Mesenchymal stem cell (in vitro differentiated cells and primary cell): ENCODE results near the gene GOSR2.

ENCODE experiments used
- DNase-seq: peaks from one replicate; pipeline ENCODE4 v3.0.0-alpha.2; 2013
- H2AFZ ChIP-seq: one replicate; pipeline ENCODE4 v1.6.1; 2013; ENCODE audit warnings: low read depth, mild to moderate bottlenecking, control low read depth, inconsistent platforms, low read length, moderate library complexity
- H2AK5ac ChIP-seq: 2 replicates; pipeline ENCODE4 v1.6.1; 2013; ENCODE audit warnings: low read length, moderate library complexity, mild to moderate bottlenecking, inconsistent platforms; ENCODE audit not compliant: severe bottlenecking
- H2BK120ac ChIP-seq: one replicate; pipeline ENCODE4 v1.6.1; 2013; ENCODE audit warnings: low read depth, mild to moderate bottlenecking, inconsistent platforms, low read length, moderate library complexity
- H2BK12ac ChIP-seq, 2 experiments: one replicate each; pipeline ENCODE4 v1.6.1; 2013; ENCODE audit warnings: inconsistent platforms in 2 of 2, low read length in 2 of 2, mild to moderate bottlenecking in 2 of 2, moderate library complexity in 2 of 2, control low read depth in 1 of 2
- H2BK15ac ChIP-seq: one replicate; pipeline ENCODE4 v1.6.1; 2013; ENCODE audit warnings: mild to moderate bottlenecking, low read depth, inconsistent platforms; ENCODE audit not compliant: poor library complexity, severe bottlenecking
- H2BK5ac ChIP-seq: 2 replicates; pipeline ENCODE4 v1.6.1; 2013; ENCODE audit warnings: low read depth, mild to moderate bottlenecking, low read length, control low read depth, inconsistent platforms; ENCODE audit not compliant: poor library complexity, severe bottlenecking
- H3K14ac ChIP-seq, 2 experiments: one replicate each; pipeline ENCODE4 v1.6.1; 2013; ENCODE audit warnings: inconsistent platforms in 2 of 2, low read length in 2 of 2, control low read depth in 1 of 2, mild to moderate bottlenecking in 1 of 2, moderate library complexity in 1 of 2
- H3K18ac ChIP-seq, 2 experiments: one replicate each; pipeline ENCODE4 v1.6.1; 2013; ENCODE audit warnings: inconsistent platforms in 2 of 2, low read length in 2 of 2, control low read depth in 1 of 2, low read depth in 1 of 2, mild to moderate bottlenecking in 1 of 2
- H3K23ac ChIP-seq, 2 experiments: one replicate each; pipeline ENCODE4 v1.6.1; 2013; ENCODE audit warnings: inconsistent platforms in 2 of 2, low read length in 2 of 2, mild to moderate bottlenecking in 2 of 2, moderate library complexity in 2 of 2, control low read depth in 1 of 2
- H3K27ac ChIP-seq: 2 replicates; pipeline ENCODE4 v1.5.1; 2013; ENCODE audit warnings: mild to moderate bottlenecking, moderate library complexity, low read length, control low read depth, inconsistent platforms; ENCODE audit not compliant: poor library complexity, severe bottlenecking
- H3K27me3 ChIP-seq, 2 experiments: 2 replicates each; pipeline versions ENCODE4 v1.6.1 to v1.7.0; 2013; ENCODE audit warnings: low read length in 2 of 2, mild to moderate bottlenecking in 2 of 2, moderate library complexity in 2 of 2, control low read depth in 1 of 2, inconsistent platforms in 1 of 2; ENCODE audit not compliant: control insufficient read depth in 1 of 2, insufficient read depth in 1 of 2
- H3K36me3 ChIP-seq, 2 experiments: 2 replicates each; pipeline versions ENCODE4 v1.6.1 to v1.7.0; 2013; ENCODE audit warnings: low read length in 2 of 2, control low read depth in 1 of 2, inconsistent platforms in 1 of 2, low read depth in 1 of 2, mild to moderate bottlenecking in 1 of 2; ENCODE audit not compliant: insufficient read depth in 2 of 2, control insufficient read depth in 1 of 2
- H3K4ac ChIP-seq, 2 experiments: one replicate each; pipeline ENCODE4 v1.6.1; 2013; ENCODE audit warnings: inconsistent platforms in 2 of 2, low read length in 2 of 2, mild to moderate bottlenecking in 2 of 2, moderate library complexity in 2 of 2, control low read depth in 1 of 2, low read depth in 1 of 2
- H3K4me1 ChIP-seq: 2 replicates; pipeline ENCODE4 v1.6.1; 2013; ENCODE audit warnings: low read depth, low read length, control low read depth; ENCODE audit not compliant: control insufficient read depth, insufficient read depth
- H3K4me2 ChIP-seq: 2 replicates; pipeline ENCODE4 v1.6.1; 2013; ENCODE audit warnings: low read length, mild to moderate bottlenecking, inconsistent platforms; ENCODE audit not compliant: poor library complexity, severe bottlenecking
- H3K4me3 ChIP-seq, 2 experiments: 2 replicates each; pipeline versions ENCODE4 v1.5.1 to v1.7.0; 2013; ENCODE audit warnings: low read length in 2 of 2, mild to moderate bottlenecking in 2 of 2, control low read depth in 1 of 2, low read depth in 1 of 2; ENCODE audit not compliant: insufficient read depth in 1 of 2
- H3K79me1 ChIP-seq: replicated peaks from 2 replicates; pipeline ENCODE4 v1.6.1; 2013; ENCODE audit warnings: mild to moderate bottlenecking, control low read depth, low read length, inconsistent platforms; ENCODE audit not compliant: poor library complexity, severe bottlenecking
- H3K9ac ChIP-seq: 2 replicates; pipeline ENCODE4 v1.7.0; 2013; ENCODE audit warnings: mild to moderate bottlenecking, low read length, moderate library complexity
- H3K9me3 ChIP-seq: 2 replicates; pipeline ENCODE4 v1.7.0; 2013; ENCODE audit warnings: mild to moderate bottlenecking, low read length; ENCODE audit not compliant: control insufficient read depth
- H4K8ac ChIP-seq: one replicate; pipeline ENCODE4 v1.6.1; 2013; ENCODE audit warnings: inconsistent platforms, mild to moderate bottlenecking, low read length, moderate library complexity
- H4K91ac ChIP-seq: one replicate; pipeline ENCODE4 v1.6.1; 2013; ENCODE audit warnings: mild to moderate bottlenecking, low read length, inconsistent platforms
- WGBS: methylation state at CpG from one replicate; pipeline ENCODE4 v1.1.7; 2013; ENCODE audit warnings: mixed read lengths; 5-methylcytosine and 5-hydroxymethylcytosine counted together

GOSR2 gene

GRCh38 chr17:46884552-46884951 is 38.4 kb upstream of the GOSR2 start:
- H2AFZ ChIP-seq: no peak overlapping the region
- H3K4me2 ChIP-seq: no peak overlapping the region
- H3K23ac ChIP-seq: no peak overlapping the region
- H3K79me1 ChIP-seq: no peaks in the 10 kb centered on the region
- H3K4me1 ChIP-seq: no peaks in the 10 kb centered on the region
- no peak overlapping the region for H2BK12ac ChIP-seq
- H2BK120ac ChIP-seq: no peak overlapping the region
- no peak overlapping the region for H2BK5ac ChIP-seq
- H3K14ac ChIP-seq: no peak overlapping the region
- no peaks in the 10 kb centered on the region for H3K9me3 ChIP-seq
- no peak overlapping the region for H2BK15ac ChIP-seq
- H3K4me3 ChIP-seq: no peak overlapping the region
- WGBS: 90% methylated on average over 5 of the region's 7 CpGs
- no peaks in the 10 kb centered on the region for H3K36me3 ChIP-seq
- H3K9ac ChIP-seq: no peak overlapping the region
- H3K27ac ChIP-seq: no peak overlapping the region
- no peak overlapping the region for H4K91ac ChIP-seq
- no peak overlapping the region for H4K8ac ChIP-seq
- DNase-seq: no peak
- H3K4ac ChIP-seq: no peak overlapping the region
- H3K18ac ChIP-seq: no peak overlapping the region
- H2AK5ac ChIP-seq: no peak overlapping the region
- H3K27me3 ChIP-seq: peaks cover 43 to 62% of the 10 kb centered on the region in 2 experiments

- no peak overlapping the region for H4K91ac ChIP-seq
- H3K18ac ChIP-seq: no peak overlapping the region
- DNase-seq: no peak
- no peak overlapping the region for H3K4me3 ChIP-seq
- H2BK12ac ChIP-seq: no peak overlapping the region
- no peak overlapping the region for H2BK5ac ChIP-seq
- H3K4me2 ChIP-seq: no peak overlapping the region
- H2BK120ac ChIP-seq: no peak overlapping the region
- H3K4me1 ChIP-seq: peaks cover 5% of the 10 kb centered on the region
- peaks cover 50 to 70% of the 10 kb centered on the region in 2 experiments for H3K27me3 ChIP-seq
- H3K79me1 ChIP-seq: no peaks in the 10 kb centered on the region
- H3K23ac ChIP-seq: no peak overlapping the region
- no peak overlapping the region for H4K8ac ChIP-seq
- no peak overlapping the region for H3K27ac ChIP-seq
- H3K4ac ChIP-seq: no peak overlapping the region
- H3K9me3 ChIP-seq: no peaks in the 10 kb centered on the region
- no peak overlapping the region for H3K14ac ChIP-seq
- no peak overlapping the region for H2AK5ac ChIP-seq
- no peak overlapping the region for H2BK15ac ChIP-seq
- H3K9ac ChIP-seq: no peak overlapping the region
- H2AFZ ChIP-seq: no peak overlapping the region
- 85% methylated on average over 10 of the region's 10 CpGs for WGBS
- no peaks in the 10 kb centered on the region for H3K36me3 ChIP-seq
Observed at GRCh38 chr17:46885415-46886309, 37.3 kb upstream of the GOSR2 start.

- Histone ChIP-seq H3K36me3 (no peaks in the 10 kb centered on the region), H3K4me1 (peaks cover 5% of the 10 kb centered on the region), H2BK5ac (no peak overlapping the region), H3K4me3 (no peak overlapping the region), H2BK120ac (no peak overlapping the region), H3K18ac (no peak overlapping the region), H3K14ac (no peak overlapping the region), H3K9me3 (no peaks in the 10 kb centered on the region), H3K27ac (no peak overlapping the region), H3K23ac (no peak overlapping the region), H3K79me1 (no peaks in the 10 kb centered on the region), H2AFZ (no peak overlapping the region), H3K4me2 (no peak overlapping the region), H3K4ac (no peak overlapping the region), H2BK15ac (no peak overlapping the region), H2AK5ac (no peak overlapping the region), H2BK12ac (no peak overlapping the region), H4K91ac (no peak overlapping the region), H4K8ac (no peak overlapping the region), H3K27me3 (peaks cover 53 to 76% of the 10 kb centered on the region in 2 experiments), H3K9ac (no peak overlapping the region)
- no CpG with 5 or more reads among the region's 1 CpG for WGBS
- DNase-seq: no peak
Observed at GRCh38 chr17:46886310-46886663, 36.7 kb upstream of the GOSR2 start.

GRCh38 chr17:46887717-46888116 is 35.2 kb upstream of the GOSR2 start:
- Histone ChIP-seq H3K23ac (no peak overlapping the region), H4K91ac (no peak overlapping the region), H3K9ac (no peak overlapping the region), H3K4ac (no peak overlapping the region), H3K36me3 (no peaks in the 10 kb centered on the region), H3K14ac (no peak overlapping the region), H3K27ac (no peak overlapping the region), H3K9me3 (no peaks in the 10 kb centered on the region), H4K8ac (no peak overlapping the region), H3K27me3 (peaks cover 63 to 82% of the 10 kb centered on the region in 2 experiments), H2BK12ac (no peak overlapping the region), H3K4me3 (no peak overlapping the region), H2AK5ac (no peak overlapping the region), H2BK120ac (no peak overlapping the region), H2BK5ac (no peak overlapping the region), H3K4me1 (peaks cover 5% of the 10 kb centered on the region), H2AFZ (no peak overlapping the region), H3K18ac (no peak overlapping the region), H3K79me1 (no peaks in the 10 kb centered on the region), H3K4me2 (no peak overlapping the region), H2BK15ac (no peak overlapping the region)
- WGBS: 44% methylated on average over 1 of the region's 3 CpGs
- DNase-seq: no peak
